CD4-positive, alpha-beta T cell (primary cell): Measurements from ENCODE around the gene XPA. TPM values are rescaled to one million over a fixed set of nuclear protein-coding genes. Genes with fewer than 3 reads are reported as not detected.
A peak's percentile ranks its signal among the peaks of the same experiment; 100 is the strongest.

Source experiments
- ATAC-seq: fragments of 200-7000 bp; cut with Tn5 transposase; one replicate; pipeline ENCODE4 v1.10.0; 2022; ENCODE audit warnings: mild to moderate bottlenecking; ENCODE audit not compliant: poor library complexity
- CTCF ChIA-PET: fragments of 350-600 bp; sonication (Branson Sonifier 250); formaldehyde crosslinking; loops from one replicate; lab custom pipeline; 2021; ENCODE audit warnings: antibody characterized with exemption, inconsistent platforms; lab: Charles Lee
- POLR2A ChIA-PET: fragments of 350-600 bp; sonication (Branson Sonifier 250); formaldehyde crosslinking; loops from one replicate; lab custom pipeline; 2021; ENCODE audit warnings: antibody characterized with exemption, inconsistent platforms; lab: Charles Lee
- DNase-seq, 14 experiments: peaks; one replicate each; pipeline ENCODE4 v3.0.0-alpha.2; 2013 to 2020; ENCODE audit warnings: mixed read lengths in 2 of 14
- H3K27ac ChIP-seq, 2 donors: one replicate each; pipeline versions ENCODE4 v1.5.1 to v1.7.0; 2013; ENCODE audit warnings: low read length in 2 of 2, low read depth in 1 of 2, mild to moderate bottlenecking in 1 of 2
- H3K27me3 ChIP-seq, 2 experiments: 1 replicate in 1 of 2; 2 replicates in 1 of 2; pipeline versions ENCODE4 v1.6.1 to v1.7.0; 2013; ENCODE audit warnings: low read length in 2 of 2, control low read depth in 1 of 2, mild to moderate bottlenecking in 1 of 2, moderate library complexity in 1 of 2; ENCODE audit not compliant: insufficient read depth in 2 of 2, control insufficient read depth in 1 of 2
- H3K36me3 ChIP-seq: one replicate; pipeline ENCODE4 v1.6.1; 2013; ENCODE audit warnings: low read length, control low read depth; ENCODE audit not compliant: insufficient read depth
- H3K4me1 ChIP-seq: one replicate; pipeline ENCODE4 v1.6.1; 2013; ENCODE audit warnings: low read length, control low read depth; ENCODE audit not compliant: insufficient read depth
- H3K4me3 ChIP-seq: one replicate; pipeline ENCODE4 v1.5.1; 2013; ENCODE audit warnings: mild to moderate bottlenecking, low read length, moderate library complexity
- H3K9me3 ChIP-seq, 2 experiments: 1 replicate in 1 of 2; 2 replicates in 1 of 2; pipeline versions ENCODE4 v1.6.1 to v1.7.0; 2013; ENCODE audit warnings: low read length in 2 of 2, mild to moderate bottlenecking in 2 of 2, control low read depth in 1 of 2, moderate library complexity in 1 of 2; ENCODE audit not compliant: control insufficient read depth in 1 of 2, insufficient read depth in 1 of 2
- H3K27ac Mint-ChIP-seq: one replicate; pipeline ENCODE4 v1.8.0; 2020; ENCODE audit warnings: mixed read lengths
- H3K27me3 Mint-ChIP-seq: one replicate; pipeline ENCODE4 v1.8.0; 2021; ENCODE audit warnings: mixed read lengths
- H3K36me3 Mint-ChIP-seq: one replicate; pipeline ENCODE4 v1.8.0; 2021; ENCODE audit warnings: low read depth, mixed read lengths
- H3K4me1 Mint-ChIP-seq: one replicate; pipeline ENCODE4 v1.8.0; 2021; ENCODE audit warnings: low read depth, mixed read lengths
- H3K4me3 Mint-ChIP-seq: one replicate; pipeline ENCODE4 v1.8.0; 2020; ENCODE audit warnings: mild to moderate bottlenecking, mixed read lengths
- H3K9me3 Mint-ChIP-seq: one replicate; pipeline ENCODE4 v1.8.0; 2020; ENCODE audit warnings: mixed read lengths
- intact Hi-C, 2 experiments: fragments of 100-400 bp; cut with DNase I in 1 of 2; cut with micrococcal nuclease in 1 of 2; formaldehyde crosslinking; loops; one replicate each; pipeline versions ENCODE4 v1.15.1 to v1.9.0; 2023 to 2025; cut with DNase I, micrococcal nuclease
- total RNA-seq, 174 experiments: library from RNA in 2 of 174; stranded (reverse) in 2 of 174; gene quantifications; one replicate each; pipeline ENCODE4 v1.2.3 and lab custom pipeline; 2021 to 2026
- TF ChIP-seq, protein P1 (sequence below): fragments of 200-600 bp; IDR thresholded peaks from one replicate; pipeline ENCODE4 v1.8.0; 2022; ENCODE audit warnings: antibody characterized with exemption, mild to moderate bottlenecking

The XPA gene
- total RNA-seq, 2 experiments from 2014 or later = 20.2 to 23.3 TPM

DNA sequence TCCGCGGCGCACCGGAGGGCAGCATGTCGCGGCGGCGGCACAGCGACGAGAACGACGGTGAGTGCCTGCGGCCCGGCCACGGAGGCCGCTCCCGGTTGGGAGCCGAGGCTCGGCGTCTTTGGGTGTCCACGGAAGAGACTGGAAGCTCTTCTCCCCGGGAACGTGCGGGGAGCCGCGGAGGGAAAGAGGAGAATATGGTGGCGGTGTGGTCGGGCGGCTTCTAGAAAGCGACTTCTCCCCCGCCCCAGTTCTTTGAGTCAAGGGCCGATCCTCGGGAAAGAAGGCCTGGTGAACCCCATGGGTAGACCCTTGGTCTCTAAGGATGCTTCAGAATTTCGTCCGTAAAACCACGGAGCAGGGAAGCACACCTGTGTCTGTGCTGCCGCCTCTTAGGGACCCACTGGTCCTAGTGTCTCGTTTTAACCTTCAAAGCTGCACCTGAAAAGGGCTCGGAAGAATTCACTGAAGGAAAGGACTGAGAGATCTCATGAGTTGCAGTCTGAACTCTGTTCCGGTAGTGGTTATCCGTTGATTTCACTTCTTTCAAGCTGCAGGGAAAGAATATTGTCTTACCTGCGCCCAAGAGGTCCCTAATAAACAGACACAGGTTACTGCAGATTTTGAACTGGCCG is 63.2 kb downstream of the XPA start:
- TF ChIP-seq, protein P1, sequence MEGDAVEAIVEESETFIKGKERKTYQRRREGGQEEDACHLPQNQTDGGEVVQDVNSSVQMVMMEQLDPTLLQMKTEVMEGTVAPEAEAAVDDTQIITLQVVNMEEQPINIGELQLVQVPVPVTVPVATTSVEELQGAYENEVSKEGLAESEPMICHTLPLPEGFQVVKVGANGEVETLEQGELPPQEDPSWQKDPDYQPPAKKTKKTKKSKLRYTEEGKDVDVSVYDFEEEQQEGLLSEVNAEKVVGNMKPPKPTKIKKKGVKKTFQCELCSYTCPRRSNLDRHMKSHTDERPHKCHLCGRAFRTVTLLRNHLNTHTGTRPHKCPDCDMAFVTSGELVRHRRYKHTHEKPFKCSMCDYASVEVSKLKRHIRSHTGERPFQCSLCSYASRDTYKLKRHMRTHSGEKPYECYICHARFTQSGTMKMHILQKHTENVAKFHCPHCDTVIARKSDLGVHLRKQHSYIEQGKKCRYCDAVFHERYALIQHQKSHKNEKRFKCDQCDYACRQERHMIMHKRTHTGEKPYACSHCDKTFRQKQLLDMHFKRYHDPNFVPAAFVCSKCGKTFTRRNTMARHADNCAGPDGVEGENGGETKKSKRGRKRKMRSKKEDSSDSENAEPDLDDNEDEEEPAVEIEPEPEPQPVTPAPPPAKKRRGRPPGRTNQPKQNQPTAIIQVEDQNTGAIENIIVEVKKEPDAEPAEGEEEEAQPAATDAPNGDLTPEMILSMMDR = no peak
- Histone ChIP-seq H3K4me3 (peak overlapping the region; percentile 72), H3K27ac (peak overlapping the region; percentile 95 to 97), H3K36me3 (peaks cover 6% of the 10 kb centered on the region), H3K4me1 (peaks cover 37% of the 10 kb centered on the region), H3K27me3 (no peaks in the 10 kb centered on the region), H3K9me3 (no peaks in the 10 kb centered on the region)
- H3K4me1 Mint-ChIP-seq = peaks cover 78% of the 10 kb centered on the region
- peak overlapping the region; percentile 97 for H3K4me3 Mint-ChIP-seq
- ChIA-PET CTCF (interaction anchor here (0.9 to 1.6 kb wide), 3 partner anchors 19 to 222 kb away, joined by 3 to 6 read pairs (median 3); partner anchors contain the start of genes TDRD7 and XPA), POLR2A (interaction anchor here (0.6 to 2.9 kb wide), 33 partner anchors 9 to 1588 kb away, joined by 3 to 50 read pairs (median 7); partner anchors contain the start of genes ALG2, ANP32B, NANS and SEC61B)
- peaks cover 34% of the 10 kb centered on the region for H3K36me3 Mint-ChIP-seq
- peak in 4 of 14 experiments; percentile 2 to 27 (median 17) for DNase-seq
- peak overlapping the region; percentile 99 for H3K27ac Mint-ChIP-seq
- ATAC-seq = no peak
- intact Hi-C loops = loop anchor here (2.0 to 10.0 kb wide), 6 partner anchors 63 to 1171 kb away; partner anchors contain the start of genes GALNT12 (in 1 of the 2) and XPA (in 1 of the 2)
- no peaks in the 10 kb centered on the region for H3K27me3 Mint-ChIP-seq
- no peaks in the 10 kb centered on the region for H3K9me3 Mint-ChIP-seq

DNA sequence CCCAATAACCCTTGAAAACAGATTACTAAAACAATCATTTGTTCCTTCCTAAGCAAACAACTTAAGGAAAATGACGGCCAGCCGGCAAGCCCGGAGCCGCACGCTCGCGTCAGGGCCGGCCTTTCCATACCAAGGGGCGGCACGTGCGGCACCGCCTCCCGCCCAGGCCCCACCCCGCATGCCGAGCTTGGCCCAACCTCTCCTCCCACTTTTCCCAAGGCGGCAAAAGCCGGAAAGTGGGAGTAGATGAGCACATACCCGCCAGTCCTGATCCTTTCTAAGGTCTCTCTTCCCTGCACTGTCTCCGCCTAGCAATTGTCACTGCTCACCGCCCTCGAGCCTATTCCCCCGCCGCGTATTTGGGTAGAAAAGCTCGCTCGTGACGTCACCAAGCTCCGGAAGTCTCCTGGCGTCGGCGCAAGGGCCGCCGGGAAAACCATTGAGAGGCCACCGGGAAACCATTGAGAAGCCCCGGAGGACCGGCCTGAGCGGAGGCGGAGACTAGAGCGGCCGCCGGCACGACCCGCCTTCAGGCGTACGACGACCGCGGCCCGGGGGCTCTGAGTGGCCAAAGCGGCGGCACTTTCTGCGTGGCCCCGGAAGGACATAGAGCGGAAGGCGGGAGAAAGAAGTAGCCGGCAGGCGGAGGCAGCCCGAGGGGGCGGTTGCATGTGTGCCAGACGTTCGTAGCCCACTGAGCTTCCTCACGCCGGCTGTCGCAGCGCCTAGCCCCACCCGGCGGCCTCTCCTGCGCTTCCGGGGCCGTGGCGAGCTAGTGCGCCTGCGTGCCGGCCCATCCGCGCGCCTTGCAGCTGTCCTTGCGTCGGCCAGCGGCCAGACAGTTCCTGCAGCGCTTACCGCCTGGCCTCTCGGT is 63.9 kb downstream of the XPA start, which contains the start of the genes NCBP1 and TSTD2:
Gene NCBP1, plus strand, starts transcription at position 837 of the 874 bp plus-strand sequence. CDS start 61 bp downstream, outside the sequence.
Gene TSTD2, minus strand, starts transcription at position 384 of the 874 bp plus-strand sequence. CDS start 5,806 bp downstream, outside the sequence.
- Mint-ChIP-seq H3K27me3 (no peaks in the 10 kb centered on the region), H3K4me1 (peaks cover 73% of the 10 kb centered on the region), H3K36me3 (peaks cover 37% of the 10 kb centered on the region), H3K27ac (peak within 1 kb of the TSS; percentile 99), H3K4me3 (peak within 1 kb of the TSS; percentile 97), H3K9me3 (no peaks in the 10 kb centered on the region)
- H3K9me3 ChIP-seq = no peaks in the 10 kb centered on the region
- peaks cover 3% of the 10 kb centered on the region for H3K36me3 ChIP-seq
- CTCF ChIA-PET = interaction anchor here (0.6 to 1.6 kb wide), 6 partner anchors 18 to 865 kb away, joined by 3 to 6 read pairs (median 3); partner anchors contain the start of genes ANP32B, TDRD7 and XPA
- TF ChIP-seq, protein P1 = no peak
- peak within 1 kb of the TSS; percentile 95 to 97 for H3K27ac ChIP-seq
- ATAC-seq (peak; percentile 82), DNase-seq (peak; percentile 92 to 99 (median 94))
- H3K27me3 ChIP-seq = no peaks in the 10 kb centered on the region
- POLR2A ChIA-PET = interaction anchor here (0.6 to 2.9 kb wide), 39 partner anchors 10 to 1589 kb away, joined by 3 to 50 read pairs (median 5); partner anchors contain the start of genes ALG2, ANKS6, ANP32B and NANS
- H3K4me1 ChIP-seq = peaks cover 37% of the 10 kb centered on the region
- H3K4me3 ChIP-seq = peak within 1 kb of the TSS; percentile 72
- intact Hi-C loops = loop anchor here (2.0 to 10.0 kb wide), 6 partner anchors 64 to 1172 kb away; partner anchors contain the start of genes GALNT12 (in 1 of the 2) and XPA (in 1 of the 2)
